ENCODE data around the gene SPTBN1.

The SPTBN1 gene

GRCh38 chr2:54595999-54596902, 140.1 kb downstream of the SPTBN1 start:
- peak in 1 of 2 experiments; percentile 51 for DNase-seq

GRCh38 chr2:54597153-54597848, 141.2 kb downstream of the SPTBN1 start:
- DNase-seq = peak; percentile 56 to 65

- no peak for DNase-seq
These were observed 142.5 kb downstream of the SPTBN1 start for GRCh38 chr2:54598347-54599325.

DNA sequence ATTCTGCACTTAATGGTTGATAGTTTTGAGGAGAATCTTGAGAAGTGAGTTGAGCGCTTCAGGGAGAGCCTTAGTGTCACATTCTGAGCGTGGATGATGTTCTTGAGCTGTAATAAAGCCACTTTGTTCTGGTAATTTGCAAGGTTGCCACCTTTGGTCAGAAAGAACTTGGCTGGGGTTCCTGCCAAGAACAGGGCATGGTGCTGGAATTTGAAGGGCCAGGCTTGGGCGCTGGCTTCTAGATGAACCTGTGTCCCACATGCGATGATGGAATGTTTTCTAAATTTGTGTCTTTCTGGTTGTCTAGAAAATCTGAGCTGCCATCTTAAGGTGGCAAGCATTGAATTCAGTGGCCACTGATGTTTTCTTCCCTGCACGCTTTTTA, 143.2 kb downstream of the SPTBN1 start:
- DNase-seq = no peak

DNA sequence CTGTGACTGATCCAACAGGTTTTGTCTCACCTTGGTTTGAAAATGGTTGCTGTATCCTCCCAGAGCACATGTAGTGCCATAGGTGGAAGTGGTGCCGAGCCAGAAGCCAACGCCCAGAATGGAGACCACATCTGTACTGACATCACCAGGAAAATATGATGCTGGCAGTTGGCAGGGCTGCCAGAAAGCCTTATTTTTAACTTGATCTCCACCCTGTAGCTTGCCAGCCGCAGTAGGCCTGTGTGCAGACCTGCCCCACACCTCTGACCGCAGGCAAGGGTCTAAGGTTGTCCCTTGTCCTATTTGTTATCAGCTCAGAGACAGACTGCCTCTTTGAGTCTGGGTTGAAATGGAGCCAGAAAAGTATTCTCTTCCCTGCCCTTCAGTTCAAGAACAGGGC, 143.8 kb downstream of the SPTBN1 start:
- DNase-seq = no peak

DNA sequence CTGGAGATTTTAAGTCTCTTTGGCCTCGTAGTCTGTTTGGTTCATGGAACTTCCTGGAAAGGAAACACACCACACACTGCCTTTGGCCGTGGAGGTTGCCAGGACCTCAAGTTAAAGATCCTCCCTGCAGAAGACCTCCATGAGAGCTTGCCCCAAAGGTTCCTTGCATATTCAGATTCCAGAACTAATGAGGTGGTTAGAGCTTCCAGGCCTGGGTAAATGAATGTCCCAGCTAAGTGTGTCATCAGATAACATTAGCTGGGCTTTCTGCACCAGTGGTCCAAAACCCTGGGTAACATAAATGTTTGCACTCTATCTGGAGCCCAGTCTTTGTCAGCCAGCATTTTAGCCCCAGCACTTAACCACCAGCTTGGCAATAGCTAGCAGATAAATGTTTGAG, 145.2 kb downstream of the SPTBN1 start:
- DNase-seq = no peak

DNA sequence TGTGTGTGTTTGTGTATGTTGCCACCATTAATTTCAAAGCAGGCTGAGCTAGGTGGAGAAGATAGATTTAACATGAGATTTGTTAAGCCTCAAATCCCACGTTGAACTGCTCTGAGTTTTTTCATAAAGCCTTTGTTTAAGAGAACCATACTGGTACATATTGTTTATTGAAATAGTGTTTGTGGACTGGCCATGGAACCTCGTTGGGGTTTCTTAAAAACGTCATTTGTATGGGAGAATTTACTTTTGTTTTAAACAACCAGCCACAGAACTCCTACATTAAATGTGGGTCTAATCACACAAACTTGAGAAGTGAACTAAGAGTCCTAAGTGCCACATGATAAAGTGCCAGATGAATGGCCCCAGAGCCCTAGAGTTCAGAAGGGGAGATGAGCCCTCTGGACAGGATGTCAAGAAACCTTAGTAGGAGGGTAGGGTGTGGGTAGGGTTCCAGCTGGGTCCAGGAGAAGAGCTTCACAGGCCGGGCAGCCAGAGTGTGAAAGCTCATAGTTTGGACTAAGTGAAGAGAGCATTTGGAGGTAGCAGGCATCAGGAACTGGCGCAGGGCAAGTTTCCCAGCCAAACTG, 146.7 kb downstream of the SPTBN1 start:
- DNase-seq = peak in 1 of 2 experiments; percentile 28

- no peak for DNase-seq
These were observed 147.2 kb downstream of the SPTBN1 start for GRCh38 chr2:54603357-54603756.

DNA sequence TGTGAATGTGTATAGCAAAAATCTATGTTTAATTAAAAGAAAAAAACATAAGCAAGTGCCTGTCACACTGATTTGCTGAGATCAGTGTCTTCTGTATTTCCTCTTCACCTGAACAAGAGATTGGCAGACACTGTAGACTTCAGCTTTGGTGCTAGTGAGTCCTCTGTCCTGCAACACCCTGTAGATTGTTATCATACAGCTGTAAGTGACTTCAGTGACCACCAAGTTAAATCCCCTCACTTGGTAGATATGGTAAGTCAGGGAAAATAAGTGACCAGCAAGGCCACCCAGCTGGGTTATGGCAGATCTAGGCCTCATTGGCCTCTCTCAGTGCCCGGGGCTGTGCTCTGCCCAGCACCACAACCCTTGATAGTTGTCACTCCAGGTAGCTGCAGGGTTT, 147.7 kb downstream of the SPTBN1 start:
- DNase-seq = peak in 1 of 2 experiments; percentile 28

DNA sequence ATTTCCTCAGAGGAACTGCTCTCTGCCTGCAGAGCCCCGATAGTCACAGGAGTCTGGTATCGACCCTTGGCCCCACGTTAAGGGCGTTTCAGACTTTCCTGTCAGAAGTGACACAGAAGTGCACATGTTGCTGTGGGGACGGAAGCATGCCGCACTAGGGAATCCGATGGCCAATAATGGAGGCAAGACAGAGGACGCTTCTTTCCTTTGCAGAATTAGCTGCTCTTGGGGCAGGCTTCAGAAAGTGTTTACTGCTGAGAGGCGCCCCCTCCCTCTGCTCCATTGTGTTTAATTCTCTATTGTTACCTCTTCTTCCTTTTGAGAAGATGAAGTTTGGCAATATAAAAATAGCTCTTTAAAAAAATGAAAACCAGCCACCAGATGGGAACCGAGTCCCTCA, 148.7 kb downstream of the SPTBN1 start:
- DNase-seq = no peak

DNA sequence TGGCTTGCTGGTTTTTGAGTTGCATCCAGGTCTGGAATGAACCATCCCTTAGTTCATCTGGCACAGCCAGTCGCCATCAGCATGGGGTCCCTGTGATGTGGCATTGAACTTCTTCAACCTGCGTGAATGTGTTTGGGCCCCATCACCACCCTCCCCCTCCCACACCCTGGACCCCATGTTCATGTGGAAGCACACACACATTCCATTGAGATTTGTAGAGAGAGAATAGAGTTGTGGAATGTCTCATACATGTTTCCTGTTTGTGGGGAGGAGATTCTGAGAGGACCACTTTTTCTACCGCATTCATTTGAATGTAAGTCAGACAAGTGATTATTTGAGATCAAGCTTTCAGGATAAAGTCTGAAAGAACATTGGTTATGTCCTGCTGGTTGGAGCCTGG, 149.7 kb downstream of the SPTBN1 start:
- DNase-seq = no peak

DNA sequence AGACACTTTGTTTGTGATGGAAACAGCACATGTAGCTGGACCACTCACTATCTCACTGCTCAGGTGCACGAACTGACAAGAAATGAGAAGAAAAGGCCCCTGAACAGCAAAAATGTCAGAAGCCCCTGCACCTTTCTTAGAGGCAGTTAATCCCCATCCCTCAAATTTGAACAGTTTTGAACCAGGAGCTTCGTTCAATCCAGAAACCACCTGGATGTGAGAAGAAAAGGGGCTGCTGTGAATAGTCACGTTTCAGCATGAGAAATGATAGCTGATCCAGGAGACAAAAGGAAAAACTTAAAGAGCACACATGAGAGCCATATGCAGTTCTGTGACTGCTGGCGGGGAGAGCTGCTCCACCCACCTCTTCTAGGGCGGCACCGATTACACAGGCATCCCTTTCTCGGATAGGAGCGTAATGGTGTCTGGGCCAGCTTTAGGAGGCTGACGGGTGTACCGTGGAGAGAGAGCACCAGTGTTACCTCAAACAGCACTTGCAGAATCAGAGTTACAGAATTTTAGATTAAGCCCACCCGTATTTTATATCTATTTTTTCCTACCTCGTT, 150.3 kb downstream of the SPTBN1 start:
- peak in 1 of 2 experiments; percentile 64 for DNase-seq

- no peak for DNase-seq
These were observed 152.1 kb downstream of the SPTBN1 start for GRCh38 chr2:54608224-54608623.

- no peak for DNase-seq
These were observed 153.1 kb downstream of the SPTBN1 start for GRCh38 chr2:54609241-54609640.

GRCh38 chr2:54609647-54610046, 153.5 kb downstream of the SPTBN1 start:
- DNase-seq = no peak

DNA sequence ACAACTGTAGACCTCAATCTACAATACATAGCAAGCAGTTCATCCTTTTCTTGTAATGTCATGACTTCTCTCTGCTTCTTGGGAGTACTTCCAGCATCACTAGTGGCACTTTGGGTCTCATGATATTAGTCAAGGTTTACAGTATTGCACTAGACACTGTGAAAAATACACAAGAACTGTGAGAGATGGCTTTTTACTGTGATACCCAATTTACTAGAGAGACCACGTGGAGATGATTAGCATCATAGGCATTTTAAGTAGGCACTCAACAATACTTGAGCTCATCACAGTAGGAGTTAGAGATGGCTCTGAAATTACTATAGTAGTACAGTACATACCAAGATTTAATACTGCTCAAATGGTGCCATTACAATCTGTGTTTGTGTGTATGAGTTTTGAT, 154.6 kb downstream of the SPTBN1 start:
- DNase-seq = no peak

DNA sequence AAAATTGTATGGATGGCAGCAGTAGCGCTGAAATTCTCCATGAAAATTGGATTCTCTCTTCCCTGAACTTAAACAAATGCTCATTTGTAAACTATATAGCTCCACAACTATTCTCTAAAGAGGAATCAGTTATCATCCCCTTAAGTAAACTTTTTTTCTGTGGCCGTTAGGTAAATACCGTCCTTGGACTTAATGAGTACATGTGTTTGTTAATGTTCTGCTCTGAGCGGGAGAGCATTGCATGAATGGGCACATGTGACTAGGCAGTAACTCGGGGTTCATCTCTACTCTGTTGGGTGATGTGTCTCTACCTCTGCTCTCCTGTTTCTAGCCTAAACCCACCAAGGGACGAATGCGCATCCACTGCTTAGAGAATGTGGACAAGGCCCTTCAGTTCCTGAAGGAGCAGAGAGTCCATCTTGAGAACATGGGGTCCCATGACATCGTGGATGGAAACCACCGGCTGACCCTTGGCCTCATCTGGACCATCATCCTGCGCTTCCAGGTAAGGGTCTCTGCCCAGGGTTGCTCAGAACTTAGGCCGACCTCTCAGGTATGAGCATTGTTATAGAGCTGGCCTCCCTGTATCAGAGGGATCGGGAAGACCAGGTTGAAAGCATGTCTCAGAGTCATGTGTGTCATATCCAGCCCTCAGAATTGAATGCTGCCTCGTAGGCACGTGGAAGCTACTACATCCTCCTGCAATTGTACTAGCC, 155.9 kb downstream of the SPTBN1 start:
- DNase-seq = no peak

DNA sequence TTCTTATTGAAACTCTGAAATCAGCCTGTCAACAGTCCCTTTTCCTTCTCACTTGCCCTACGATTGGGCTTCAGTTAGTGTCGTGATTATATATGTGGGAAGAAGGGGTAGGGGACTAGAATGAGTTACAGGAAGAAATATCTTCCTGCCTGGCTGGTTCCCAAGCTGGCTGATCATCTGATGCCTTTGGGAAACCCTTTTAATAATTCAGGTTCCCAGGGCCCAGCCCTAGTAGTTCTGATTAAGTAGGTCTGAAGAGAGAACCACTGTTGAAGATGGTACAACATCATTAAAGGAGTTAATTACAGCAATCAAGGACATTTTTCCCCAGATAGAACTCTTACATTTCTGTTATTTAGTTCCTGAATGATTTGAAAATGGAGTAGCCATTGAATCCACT, 157.3 kb downstream of the SPTBN1 start:
- no peak for DNase-seq

DNA sequence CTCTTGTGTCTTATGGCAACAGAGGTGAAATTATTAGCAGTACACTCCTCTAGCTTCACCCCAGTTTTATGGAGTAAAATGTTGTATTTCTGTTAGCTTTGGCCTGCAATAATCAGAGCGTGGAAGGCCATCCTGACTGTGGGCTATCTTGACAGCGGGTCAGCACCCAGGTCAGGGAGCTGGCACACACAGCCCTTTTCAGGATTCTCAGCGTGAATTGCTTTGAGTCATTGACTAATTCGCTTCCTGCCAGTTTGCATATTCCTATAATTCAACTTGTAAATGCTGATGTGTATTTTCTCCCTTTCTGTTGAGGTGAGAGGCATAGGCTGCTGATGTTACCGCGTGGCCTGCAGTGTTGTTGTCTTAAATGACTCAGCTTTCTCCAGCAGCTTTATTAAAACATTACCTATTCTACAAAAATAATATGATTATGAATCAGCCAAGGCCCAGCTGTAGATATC, 157.7 kb downstream of the SPTBN1 start:
- no peak for DNase-seq

DNA sequence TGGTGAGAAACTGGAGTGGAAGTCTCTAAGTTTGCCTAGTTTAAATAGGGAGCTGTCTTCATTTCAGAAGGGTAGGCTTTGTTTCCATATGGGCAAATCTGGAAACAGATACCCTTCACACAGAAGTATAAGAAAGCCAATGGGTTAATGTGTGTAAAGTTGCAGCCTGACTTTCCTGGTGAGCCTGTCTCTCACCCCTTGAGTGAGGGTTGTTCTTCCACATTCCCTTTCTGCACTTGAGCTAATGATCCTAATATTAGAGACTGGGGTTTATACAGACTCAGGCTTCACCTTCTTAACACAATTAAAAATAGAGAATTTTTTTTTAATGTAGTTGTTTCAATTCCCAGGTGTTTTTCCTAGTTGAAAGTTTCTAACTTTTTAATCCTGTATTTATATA, 158.7 kb downstream of the SPTBN1 start:
- no peak for DNase-seq

GRCh38 chr2:54615832-54616534, 159.9 kb downstream of the SPTBN1 start:
- no peak for DNase-seq
